ENCODE data around the gene CGREF1. TPM values are rescaled to one million over a fixed set of nuclear protein-coding genes. Genes with fewer than 3 reads are reported as not detected.
A peak's percentile ranks its signal among the peaks of the same experiment; 100 is the strongest.

The CGREF1 gene
- total RNA-seq, 1 experiment from 2014 or later: 3.1 TPM

DNA sequence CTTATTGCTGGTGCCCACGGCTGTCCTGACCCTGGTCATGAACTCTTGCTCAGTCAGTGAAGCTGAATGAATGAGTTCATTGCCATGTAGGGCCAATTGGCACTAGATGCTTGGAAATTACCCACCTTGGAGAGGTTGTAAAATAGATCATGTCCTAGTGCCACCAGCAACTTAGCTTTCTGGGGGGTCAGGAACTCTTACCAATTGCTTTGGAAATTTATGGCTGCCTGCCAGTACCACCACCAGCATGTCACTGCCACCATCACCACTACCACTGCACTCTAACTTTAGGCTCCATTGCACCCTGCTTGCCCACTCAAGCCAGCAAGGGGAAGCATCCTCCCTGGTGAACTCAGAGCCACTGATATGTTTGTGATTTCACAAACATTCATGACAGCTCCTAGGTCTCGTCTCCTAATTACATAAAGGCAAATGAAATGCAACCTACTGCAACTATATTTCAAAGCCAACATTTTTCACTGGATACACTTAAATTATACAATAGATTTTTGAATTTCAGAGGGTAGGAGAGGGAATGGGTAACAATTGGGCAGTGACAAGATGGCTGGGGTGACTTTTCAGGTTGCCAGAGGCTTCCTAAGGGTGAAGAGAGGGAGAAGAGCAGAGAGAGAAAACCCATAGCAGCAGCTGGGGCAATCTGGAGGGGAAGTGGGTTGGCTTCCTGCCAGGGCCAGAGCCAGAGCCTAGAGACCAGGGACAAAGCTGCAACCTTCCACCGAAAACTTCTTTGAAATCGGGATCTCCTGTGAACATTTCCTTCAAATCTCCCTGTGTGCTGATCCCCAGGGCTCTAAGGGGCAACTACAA lies 44.0 kb downstream of the CGREF1 start:
- Histone ChIP-seq H3K36me3 (peaks cover 19% of the 10 kb centered on the region), H3K9me3 (replicated peaks) (no peaks in the 10 kb centered on the region), H3K4me1 (replicated peaks) (peaks cover 62% of the 10 kb centered on the region), H3K4me3 (no peak overlapping the region), H3K27ac (no peak overlapping the region), H3K27me3 (replicated peaks) (no peaks in the 10 kb centered on the region)
- DNase-seq (ENCODE audit: low read depth in 1 of 2, low spot score in 2 of 2): no peak

DNA sequence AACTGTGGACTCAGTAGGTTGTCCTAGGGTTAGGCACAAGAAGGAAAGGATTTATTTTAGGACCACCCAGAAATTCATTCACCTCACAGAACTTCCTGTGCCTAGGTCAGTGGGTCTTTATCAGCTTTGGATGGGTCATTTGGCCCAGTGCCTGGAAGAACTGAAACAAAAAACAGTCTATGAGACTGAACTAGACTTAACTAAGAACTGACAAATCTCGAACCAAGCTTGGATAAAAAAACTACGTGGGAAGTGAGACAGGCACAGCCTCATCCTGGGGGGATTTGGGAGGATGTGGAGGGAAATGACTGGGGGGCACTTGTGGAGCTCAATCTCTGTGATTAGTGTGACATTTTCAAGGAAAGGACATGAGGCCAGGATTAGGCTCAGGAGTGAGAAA lies 45.1 kb downstream of the CGREF1 start:
- Histone ChIP-seq H3K27ac (no peak overlapping the region), H3K27me3 (replicated peaks) (no peaks in the 10 kb centered on the region), H3K36me3 (peaks cover 27% of the 10 kb centered on the region), H3K4me1 (replicated peaks) (peaks cover 52% of the 10 kb centered on the region), H3K4me3 (no peak overlapping the region), H3K9me3 (replicated peaks) (no peaks in the 10 kb centered on the region)
- DNase-seq (ENCODE audit: low read depth in 1 of 2, low spot score in 2 of 2): no peak

DNA sequence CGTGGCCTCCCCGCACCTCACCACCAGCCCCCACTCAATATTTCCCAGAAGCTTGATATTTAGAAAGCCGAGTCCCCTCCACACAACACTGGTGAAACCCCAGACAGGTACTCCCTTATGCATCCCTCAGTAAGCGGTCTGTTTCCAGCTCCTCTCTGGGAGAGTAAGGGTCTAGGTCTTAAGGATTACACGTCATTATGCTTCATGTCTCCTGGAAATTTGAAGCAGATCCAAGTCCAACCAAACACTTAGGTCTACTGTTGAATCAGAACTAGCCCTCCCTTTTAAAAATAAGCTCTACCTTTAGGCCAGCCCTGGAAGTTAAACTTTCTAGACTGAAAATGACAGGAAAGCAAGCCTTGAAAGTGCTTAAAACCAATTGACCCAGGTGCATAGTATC lies 46.0 kb downstream of the CGREF1 start:
- DNase-seq (ENCODE audit: low read depth in 1 of 2, low spot score in 2 of 2): no peak

DNA sequence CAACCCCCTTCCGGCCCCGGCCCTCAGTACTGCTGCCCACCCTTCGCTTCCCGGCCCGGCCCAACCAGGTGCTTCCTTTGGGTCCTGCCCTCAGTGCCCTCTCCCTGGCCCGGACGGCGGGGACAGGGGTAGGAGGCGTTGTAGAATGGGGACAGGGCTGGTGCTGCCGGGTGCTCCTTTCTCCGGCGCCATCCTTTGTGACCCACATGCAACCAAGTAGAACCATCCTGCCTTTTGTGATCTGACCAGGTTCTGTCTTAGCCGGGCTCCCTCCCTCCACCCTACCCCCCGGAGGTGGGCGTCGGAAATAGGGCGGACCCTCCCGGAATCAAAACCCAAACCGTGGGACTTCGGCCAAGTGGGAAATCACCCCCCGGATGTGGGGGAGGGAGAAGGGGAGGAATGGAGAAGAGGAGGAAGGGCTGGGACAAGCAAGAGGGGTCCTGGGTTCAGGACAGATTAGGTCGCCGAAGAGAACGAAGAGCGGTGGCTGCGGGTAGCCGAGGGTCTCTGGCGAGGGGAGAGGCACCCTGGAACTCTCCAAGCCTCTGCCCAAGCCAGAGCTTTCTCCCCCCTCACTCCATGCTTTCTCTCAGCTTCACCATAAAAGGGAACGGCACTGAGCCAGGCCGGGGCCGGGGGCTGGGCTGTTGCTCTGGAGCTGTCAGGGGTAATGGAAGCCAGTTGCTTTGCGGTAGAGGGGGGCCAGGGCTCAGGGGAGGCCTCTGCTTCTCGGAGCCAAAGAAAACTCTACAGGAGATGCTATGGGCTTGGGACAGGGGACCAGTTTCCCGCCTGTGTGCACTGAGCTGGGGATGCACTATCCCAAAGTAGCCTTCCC lies 46.7 kb downstream of the CGREF1 start:
- H3K9me3 ChIP-seq (replicated peaks): no peaks in the 10 kb centered on the region
- H3K27me3 ChIP-seq (replicated peaks): no peaks in the 10 kb centered on the region
- peaks cover 43% of the 10 kb centered on the region for H3K36me3 ChIP-seq
- peak overlapping the region; percentile 82 for H3K4me3 ChIP-seq
- H3K4me1 ChIP-seq (replicated peaks): peaks cover 38% of the 10 kb centered on the region
- H3K27ac ChIP-seq: peak overlapping the region; percentile 52
- peak; percentile 58 to 66 for DNase-seq (ENCODE audit: low read depth in 1 of 2, low spot score in 2 of 2)

More for the DNA sequence above, 46.0 kb downstream of the CGREF1 start:
- peaks cover 36% of the 10 kb centered on the region for H3K36me3 ChIP-seq
- H3K4me3 ChIP-seq: no peak overlapping the region
- no peak overlapping the region for H3K27ac ChIP-seq
- no peaks in the 10 kb centered on the region for H3K9me3 ChIP-seq (replicated peaks)
- peaks cover 43% of the 10 kb centered on the region for H3K4me1 ChIP-seq (replicated peaks)
- H3K27me3 ChIP-seq (replicated peaks): no peaks in the 10 kb centered on the region

DNA sequence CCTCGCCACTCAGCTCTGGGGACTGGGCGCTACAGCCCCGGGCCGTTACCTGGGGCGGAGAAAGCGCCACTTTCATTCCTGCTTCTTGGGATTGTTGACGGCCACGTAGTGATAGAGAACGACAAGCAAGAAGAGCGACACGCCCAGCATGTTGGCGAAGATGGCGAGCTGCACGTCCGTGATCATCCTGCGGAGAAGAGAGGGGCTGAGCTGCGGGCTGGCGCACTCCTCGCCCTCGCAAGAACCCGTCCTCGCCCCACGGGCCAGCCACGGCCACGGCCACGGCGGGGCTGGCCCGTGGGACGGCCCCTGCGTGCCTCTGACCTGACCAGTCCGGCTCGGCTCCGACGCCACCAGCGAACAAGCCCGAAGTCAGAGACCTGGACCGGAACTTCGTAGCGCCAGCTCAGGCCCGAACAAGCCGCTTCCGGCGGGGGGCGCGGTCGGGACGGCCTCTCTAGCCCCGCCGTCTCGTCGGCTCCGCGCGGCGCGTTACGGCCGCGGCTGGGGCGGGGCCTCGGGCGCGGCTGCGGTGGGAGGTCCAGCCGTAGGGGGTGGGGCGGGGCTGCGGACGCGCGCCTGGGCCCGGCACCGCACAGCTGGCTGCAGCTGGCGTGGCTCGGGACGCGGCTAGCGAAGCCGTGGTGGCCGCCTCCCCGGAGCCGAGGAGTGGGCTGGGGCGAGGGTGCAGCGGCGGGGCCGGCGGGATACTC lies 47.5 kb downstream of the CGREF1 start, which contains the start of gene OST4:
Gene OST4, minus strand, starts transcription at position 378 of the 713 bp plus-strand sequence.
- Histone ChIP-seq H3K9me3 (replicated peaks) (no peaks in the 10 kb centered on the region), H3K4me3 (peak within 1 kb of the TSS; percentile 82), H3K4me1 (replicated peaks) (peaks cover 38% of the 10 kb centered on the region), H3K36me3 (peaks cover 48% of the 10 kb centered on the region), H3K27me3 (replicated peaks) (no peaks in the 10 kb centered on the region), H3K27ac (peak within 1 kb of the TSS; percentile 52)
- DNase-seq (ENCODE audit: low read depth in 1 of 2, low spot score in 2 of 2): peak; percentile 89 to 90

DNA sequence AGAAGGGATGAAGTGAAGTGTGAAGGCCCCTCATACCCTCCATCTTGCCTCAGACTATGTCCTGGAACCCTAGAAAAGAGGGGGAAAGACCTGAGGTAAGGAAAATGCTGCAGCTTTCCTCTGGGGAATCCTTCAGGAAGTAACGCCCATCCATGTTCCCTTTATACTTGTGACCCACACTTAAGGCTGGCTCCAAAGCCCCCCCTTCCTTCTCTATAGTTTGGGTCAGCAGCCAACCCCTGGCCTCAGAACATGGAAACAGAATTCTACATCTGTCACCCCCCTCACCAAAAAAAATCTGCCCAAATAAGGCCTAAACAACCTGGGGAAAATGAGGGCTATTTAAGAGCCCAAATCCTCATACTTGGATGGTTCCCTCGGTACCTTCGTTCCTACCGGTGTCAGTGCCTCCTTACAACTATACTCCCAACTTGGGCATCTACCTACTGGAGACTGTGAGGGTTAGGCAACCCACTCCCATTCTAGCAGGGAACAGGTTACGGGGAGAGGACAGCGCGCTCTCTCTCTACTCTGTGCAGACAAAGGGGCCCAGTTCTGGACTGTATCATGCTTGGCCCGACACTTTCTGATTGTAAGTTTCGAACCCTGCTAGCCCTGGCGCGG lies 48.2 kb downstream of the CGREF1 start:
- peak in 1 of 2 experiments; percentile 24 for DNase-seq (ENCODE audit: low read depth in 1 of 2, low spot score in 2 of 2)
- H3K9me3 ChIP-seq (replicated peaks): no peaks in the 10 kb centered on the region
- H3K27me3 ChIP-seq (replicated peaks): no peaks in the 10 kb centered on the region
- H3K4me3 ChIP-seq: peak overlapping the region; percentile 82
- H3K36me3 ChIP-seq: peaks cover 55% of the 10 kb centered on the region
- H3K27ac ChIP-seq: peak overlapping the region; percentile 43
- H3K4me1 ChIP-seq (replicated peaks): peaks cover 38% of the 10 kb centered on the region

DNA sequence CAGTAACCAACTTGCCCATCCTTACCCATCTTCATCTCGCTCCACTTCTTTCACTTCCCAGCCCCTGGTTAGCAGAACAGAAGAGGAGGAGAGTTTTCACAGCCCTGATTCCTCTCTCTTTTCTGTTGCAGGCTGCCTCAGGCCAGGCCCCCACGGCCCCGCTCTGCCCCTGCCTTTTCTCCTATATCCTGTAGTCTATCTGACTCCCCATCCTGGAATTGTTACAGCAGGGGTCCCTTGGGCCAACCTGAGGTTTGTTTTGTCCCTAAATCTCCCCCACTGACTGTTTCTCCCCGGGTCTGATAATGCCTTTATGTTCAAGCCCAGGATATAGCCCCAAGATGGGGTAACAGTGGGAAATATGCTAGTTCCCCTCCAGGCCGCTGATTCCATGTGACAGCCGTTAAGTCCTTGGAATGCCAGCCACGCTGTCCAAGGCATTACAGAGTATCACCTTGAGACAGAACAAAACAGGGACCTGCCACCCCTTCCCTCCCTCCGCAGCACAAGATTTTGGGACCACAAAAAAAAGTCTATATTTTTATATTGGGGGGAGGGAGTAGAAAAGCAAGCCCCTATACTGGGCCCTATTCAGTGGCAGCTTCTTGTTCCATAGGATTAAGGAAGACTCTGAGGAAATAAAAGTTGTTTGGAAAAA lies 48.8 kb downstream of the CGREF1 start:
- H3K9me3 ChIP-seq (replicated peaks): no peaks in the 10 kb centered on the region
- H3K4me3 ChIP-seq: peak overlapping the region; percentile 82
- peaks cover 33% of the 10 kb centered on the region for H3K4me1 ChIP-seq (replicated peaks)
- no peak overlapping the region for H3K27ac ChIP-seq
- H3K27me3 ChIP-seq (replicated peaks): no peaks in the 10 kb centered on the region
- DNase-seq (ENCODE audit: low read depth in 1 of 2, low spot score in 2 of 2): no peak
- peaks cover 61% of the 10 kb centered on the region for H3K36me3 ChIP-seq

DNA sequence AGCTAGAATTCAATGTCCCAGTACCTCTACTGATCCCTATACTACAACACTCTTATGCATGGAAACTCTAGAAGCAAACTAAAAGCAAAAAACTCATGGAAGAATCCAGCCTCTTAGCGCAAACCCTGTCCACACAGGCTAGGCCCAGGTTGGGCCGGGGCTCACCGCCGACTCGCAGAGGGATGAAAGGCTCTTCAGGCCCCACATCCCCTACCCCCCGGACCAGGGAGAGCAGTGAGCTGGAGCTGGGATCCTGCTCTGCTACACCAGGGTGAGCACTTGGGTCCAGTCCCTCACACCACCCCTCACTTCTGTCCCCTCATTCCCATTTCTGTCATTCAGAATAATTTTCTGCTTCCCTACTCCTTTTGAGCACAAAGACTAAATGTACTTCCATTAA lies 49.5 kb downstream of the CGREF1 start:
- no peaks in the 10 kb centered on the region for H3K9me3 ChIP-seq (replicated peaks)
- H3K36me3 ChIP-seq: peaks cover 64% of the 10 kb centered on the region
- H3K27me3 ChIP-seq (replicated peaks): no peaks in the 10 kb centered on the region
- no peak for DNase-seq (ENCODE audit: low read depth in 1 of 2, low spot score in 2 of 2)
- H3K4me3 ChIP-seq: no peak overlapping the region
- H3K27ac ChIP-seq: no peak overlapping the region
- H3K4me1 ChIP-seq (replicated peaks): peaks cover 26% of the 10 kb centered on the region

DNA sequence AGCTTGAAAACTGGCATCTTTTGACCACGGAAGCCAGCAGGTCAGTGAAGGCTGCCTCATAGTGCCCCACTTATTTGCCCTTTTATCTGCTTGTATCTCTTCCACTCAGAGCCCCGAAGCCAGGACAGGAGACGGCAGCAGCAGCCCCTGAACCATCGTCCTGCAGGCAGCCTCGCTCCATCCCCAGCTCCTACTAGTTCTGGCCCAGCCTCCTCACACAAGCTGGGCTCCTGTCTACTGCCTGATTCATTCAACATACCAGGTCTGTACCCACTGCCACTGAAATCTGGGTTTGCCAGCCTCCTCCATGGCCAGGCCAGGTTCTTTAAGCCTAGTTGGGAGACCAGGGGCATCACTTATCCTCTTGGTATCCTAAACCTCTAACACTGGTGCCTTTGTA lies 51.5 kb downstream of the CGREF1 start:
- no peak overlapping the region for H3K4me3 ChIP-seq
- no peaks in the 10 kb centered on the region for H3K9me3 ChIP-seq (replicated peaks)
- DNase-seq (ENCODE audit: low read depth in 1 of 2, low spot score in 2 of 2): no peak
- H3K4me1 ChIP-seq (replicated peaks): peaks cover 16% of the 10 kb centered on the region
- peaks cover 77% of the 10 kb centered on the region for H3K36me3 ChIP-seq
- no peak overlapping the region for H3K27ac ChIP-seq
- H3K27me3 ChIP-seq (replicated peaks): no peaks in the 10 kb centered on the region

DNA sequence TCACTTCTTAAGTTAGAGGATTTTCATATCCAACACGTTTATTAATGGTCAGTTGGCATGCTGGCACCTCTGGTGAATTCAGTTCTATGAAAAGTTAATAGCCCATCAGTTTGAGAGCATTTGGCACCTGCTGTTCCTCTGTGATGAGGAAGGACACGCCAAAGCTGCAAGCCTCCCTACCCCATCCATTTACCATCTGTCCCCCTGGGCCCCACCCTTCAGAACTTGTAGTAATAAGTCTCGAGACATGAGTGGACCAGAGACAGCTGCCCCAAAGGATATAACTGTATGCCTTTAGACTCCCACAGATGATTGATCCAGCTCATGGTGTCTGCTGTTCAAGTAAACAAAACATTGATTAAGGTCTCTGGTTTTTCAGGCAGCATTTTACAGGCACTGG lies 53.8 kb downstream of the CGREF1 start:
- no peak overlapping the region for H3K4me3 ChIP-seq
- no peak overlapping the region for H3K27ac ChIP-seq
- peaks cover 3% of the 10 kb centered on the region for H3K4me1 ChIP-seq (replicated peaks)
- no peaks in the 10 kb centered on the region for H3K9me3 ChIP-seq (replicated peaks)
- DNase-seq (ENCODE audit: low read depth in 1 of 2, low spot score in 2 of 2): no peak
- no peaks in the 10 kb centered on the region for H3K27me3 ChIP-seq (replicated peaks)
- H3K36me3 ChIP-seq: peaks cover 76% of the 10 kb centered on the region

DNA sequence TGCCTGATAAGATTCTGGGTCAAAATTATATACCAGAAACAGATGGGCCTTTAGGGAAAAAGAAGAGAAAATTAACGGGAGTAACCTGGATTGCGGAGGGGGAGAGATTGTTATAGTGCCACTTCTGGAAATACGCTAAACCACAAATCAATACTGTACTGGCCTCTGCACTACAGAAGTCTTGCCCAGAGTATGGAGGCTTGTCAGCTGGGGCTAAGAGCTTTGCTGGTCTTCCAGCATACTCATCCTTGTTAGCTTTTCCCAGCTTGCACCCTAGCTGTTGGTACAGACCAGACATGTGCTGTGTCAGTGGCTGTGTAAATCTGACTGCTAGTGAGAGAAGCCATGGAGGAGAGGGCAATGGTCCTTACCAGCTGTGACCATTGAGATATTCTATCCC lies 58.6 kb downstream of the CGREF1 start:
- Histone ChIP-seq H3K36me3 (peaks cover 72% of the 10 kb centered on the region), H3K27ac (no peak overlapping the region)

DNA sequence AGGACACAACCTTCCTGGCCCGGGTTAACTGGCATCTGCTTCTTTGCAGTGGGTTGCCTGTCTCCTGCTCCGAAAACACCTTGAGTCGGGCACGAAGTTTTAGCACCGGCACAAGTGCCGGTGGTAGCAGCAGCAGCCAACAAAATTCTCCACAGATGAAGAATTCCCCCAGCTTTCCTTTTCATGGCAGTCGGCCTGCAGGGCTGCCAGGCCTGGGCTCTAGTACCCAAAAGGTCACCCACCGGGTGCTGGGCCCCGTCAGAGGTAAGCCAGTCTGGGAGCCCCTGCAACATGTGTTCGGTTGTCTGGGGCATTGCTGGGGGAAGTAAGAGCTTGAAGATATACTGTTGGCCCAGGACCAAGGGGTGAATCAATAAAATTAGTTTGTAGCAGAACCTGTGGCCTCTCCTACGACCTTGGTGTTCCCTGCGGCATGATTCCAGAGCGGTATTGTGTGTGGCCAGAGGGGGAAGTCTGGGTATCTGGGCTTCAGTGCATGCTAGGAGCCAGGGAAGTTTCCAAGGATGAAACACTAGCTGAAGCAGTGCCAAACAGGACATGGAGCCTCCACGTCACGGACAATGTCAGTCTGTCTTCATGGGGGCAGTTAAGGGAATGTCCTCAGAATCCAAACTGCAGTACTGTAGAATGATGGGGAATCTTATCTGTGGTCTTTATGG lies 59.6 kb downstream of the CGREF1 start:
- Histone ChIP-seq H3K27ac (no peak overlapping the region), H3K9me3 (replicated peaks) (no peaks in the 10 kb centered on the region), H3K27me3 (replicated peaks) (no peaks in the 10 kb centered on the region), H3K36me3 (peaks cover 75% of the 10 kb centered on the region), H3K4me3 (no peak overlapping the region), H3K4me1 (replicated peaks) (no peaks in the 10 kb centered on the region)
- DNase-seq (ENCODE audit: low read depth in 1 of 2, low spot score in 2 of 2): no peak

More for the DNA sequence above, 58.6 kb downstream of the CGREF1 start:
- Histone ChIP-seq H3K9me3 (replicated peaks) (no peaks in the 10 kb centered on the region), H3K27me3 (replicated peaks) (no peaks in the 10 kb centered on the region), H3K4me3 (no peak overlapping the region), H3K4me1 (replicated peaks) (no peaks in the 10 kb centered on the region)
- no peak for DNase-seq (ENCODE audit: low read depth in 1 of 2, low spot score in 2 of 2)
